Liver (tissue), 3 donors: Measurements from ENCODE around the gene FGB.

Experiments
- ATF3 ChIP-seq: IDR thresholded peaks from 2 replicates; pipeline ENCODE4 v1.6.1; 2016; ENCODE audit warnings: antibody characterized with exemption
- CTCF ChIP-seq: fragments of 150-350 bp; IDR thresholded peaks from 2 replicates; pipeline ENCODE4 v1.5.1; 2017; ENCODE audit warnings: improper control_type of control experiment, low read depth, low read length; ENCODE audit not compliant: missing input control
- FOXA1 ChIP-seq: IDR thresholded peaks from 2 replicates; pipeline ENCODE4 v1.6.1; 2016; ENCODE audit warnings: antibody characterized with exemption
- REST ChIP-seq: IDR thresholded peaks from 2 replicates; pipeline ENCODE4 v1.6.1; 2016; ENCODE audit warnings: antibody characterized with exemption, mild to moderate bottlenecking
- SP1 ChIP-seq: IDR thresholded peaks from 2 replicates; pipeline ENCODE4 v1.6.1; 2018; ENCODE audit warnings: antibody characterized with exemption, mild to moderate bottlenecking
- donor health status: healthy.
- donor health status: healthy.

GRCh38 chr4:154603033-154603943, 40.5 kb downstream of the FGB start:
- no peak for TF ChIP-seq REST
- no peak for TF ChIP-seq FOXA1
- no peak for TF ChIP-seq CTCF
- TF ChIP-seq ATF3, result no peak
- peak; percentile 34 for TF ChIP-seq SP1
